HG02973 (cell line): Measurements from ENCODE around the gene CPN2.

ENCODE experiments used
- ATAC-seq: cut with Tn5 transposase; IDR thresholded peaks from one replicate; pipeline ENCODE4 v1.9.1; 2021; ENCODE audit warnings: moderate library complexity; ENCODE audit not compliant: unreplicated experiment

The CPN2 gene

GRCh38 chr3:194298331-194299227 is 52.5 kb downstream of the CPN2 start:
- no peak for ATAC-seq

- no peak for ATAC-seq
These were observed 54.5 kb downstream of the CPN2 start for GRCh38 chr3:194296454-194297263.

- ATAC-seq: no peak
These were observed 56.3 kb downstream of the CPN2 start for GRCh38 chr3:194294895-194295214.

GRCh38 chr3:194294199-194294894 is 56.8 kb downstream of the CPN2 start:
- no peak for ATAC-seq

- no peak for ATAC-seq
These were observed 57.5 kb downstream of the CPN2 start for GRCh38 chr3:194293546-194294198.

GRCh38 chr3:194292331-194292730 is 58.8 kb downstream of the CPN2 start:
- no peak for ATAC-seq
